IgD-negative memory B cell (primary cell): ENCODE measurements around the gene TOP1. TPM values are rescaled to one million over a fixed set of nuclear protein-coding genes. Genes with fewer than 3 reads are reported as not detected.
"Not testable (repeated sequence)": the region's sequence is repeated elsewhere in the genome, so short reads cannot be mapped to it uniquely, and the experiment has no call there.

Experiments used
- H3K27ac Mint-ChIP-seq, 3 donors: one replicate each; pipeline ENCODE4 v1.8.0; 2020 to 2022; ENCODE audit warnings: mild to moderate bottlenecking in 3 of 3, mixed read lengths in 3 of 3, moderate library complexity in 1 of 3
- H3K27me3 Mint-ChIP-seq: one replicate; pipeline ENCODE4 v1.8.0; 2021; ENCODE audit warnings: mixed read lengths
- H3K36me3 Mint-ChIP-seq: one replicate; pipeline ENCODE4 v1.8.0; 2020; ENCODE audit warnings: mild to moderate bottlenecking, mixed read lengths
- H3K4me1 Mint-ChIP-seq, 3 donors: one replicate each; pipeline ENCODE4 v1.8.0; 2020 to 2022; ENCODE audit warnings: mixed read lengths in 3 of 3, mild to moderate bottlenecking in 1 of 3
- H3K4me3 Mint-ChIP-seq, 4 donors: one replicate each; pipeline ENCODE4 v1.8.0; 2020 to 2022; ENCODE audit warnings: mild to moderate bottlenecking in 4 of 4, mixed read lengths in 4 of 4, moderate library complexity in 3 of 4
- H3K9me3 Mint-ChIP-seq, 3 donors: one replicate each; pipeline ENCODE4 v1.8.0; 2020 to 2021; ENCODE audit warnings: mixed read lengths in 3 of 3, mild to moderate bottlenecking in 1 of 3
- polyA plus RNA-seq: library from polyadenylated mRNA; unstranded; fragments of 300-500 nt; fragmentation: Illumina TruSeq; gene quantifications from one replicate; pipeline ENCODE4 v1.2.3, GENCODE V29; 2021

TOP1 gene
- polyA plus RNA-seq, 1 donor from 2014 or later, result 17.0 TPM

- no peaks in the 10 kb centered on the region for H3K27me3 Mint-ChIP-seq
- peaks cover 10% of the 10 kb centered on the region for H3K36me3 Mint-ChIP-seq
- H3K27ac Mint-ChIP-seq, result peak overlapping the region in 2 of 3 donors; percentile 3 to 78
- peak overlapping the region in 1 of 4 donors; percentile 1 for H3K4me3 Mint-ChIP-seq
- no peaks in the 10 kb centered on the region for H3K9me3 Mint-ChIP-seq
- H3K4me1 Mint-ChIP-seq, result peaks cover 0 to 9% (median 1%) of the 10 kb centered on the region in 3 donors
These were observed 66.7 kb downstream of the TOP1 start for GRCh38 chr20:41095110-41095969.

DNA sequence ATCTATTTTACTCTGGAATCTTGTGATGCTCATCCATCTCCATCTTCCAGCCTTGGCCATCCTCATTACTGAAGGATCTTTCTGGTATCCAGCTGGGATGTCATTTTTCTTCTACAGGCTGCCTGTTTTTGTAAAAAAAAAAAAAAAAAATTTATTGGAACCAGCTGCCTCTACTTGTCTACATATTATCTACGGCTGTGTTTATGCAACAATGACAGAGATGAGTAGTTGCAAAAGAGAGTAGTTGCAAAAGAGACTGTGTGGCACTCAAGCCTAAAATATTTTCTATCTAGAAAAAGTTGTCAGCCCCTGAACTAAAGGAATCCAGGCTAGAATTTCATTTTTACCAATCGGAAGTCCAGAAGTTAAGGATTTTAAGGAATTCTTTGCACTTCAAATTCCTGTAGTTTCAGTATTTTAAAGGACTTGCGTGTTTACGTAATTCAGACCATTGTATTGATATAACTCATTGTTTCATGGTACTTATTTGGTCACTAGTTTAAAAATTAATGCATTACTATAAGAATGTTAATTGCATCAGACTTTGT lies 70.2 kb downstream of the TOP1 start:
- Mint-ChIP-seq H3K36me3 (peaks cover 7% of the 10 kb centered on the region), H3K27me3 (no peaks in the 10 kb centered on the region), H3K9me3 (no peaks in the 10 kb centered on the region), H3K4me3 (no peak overlapping the region), H3K27ac (peak overlapping the region in 1 of 3 donors; percentile 28), H3K4me1 (peaks cover 0 to 9% (median 1%) of the 10 kb centered on the region in 3 donors)

DNA sequence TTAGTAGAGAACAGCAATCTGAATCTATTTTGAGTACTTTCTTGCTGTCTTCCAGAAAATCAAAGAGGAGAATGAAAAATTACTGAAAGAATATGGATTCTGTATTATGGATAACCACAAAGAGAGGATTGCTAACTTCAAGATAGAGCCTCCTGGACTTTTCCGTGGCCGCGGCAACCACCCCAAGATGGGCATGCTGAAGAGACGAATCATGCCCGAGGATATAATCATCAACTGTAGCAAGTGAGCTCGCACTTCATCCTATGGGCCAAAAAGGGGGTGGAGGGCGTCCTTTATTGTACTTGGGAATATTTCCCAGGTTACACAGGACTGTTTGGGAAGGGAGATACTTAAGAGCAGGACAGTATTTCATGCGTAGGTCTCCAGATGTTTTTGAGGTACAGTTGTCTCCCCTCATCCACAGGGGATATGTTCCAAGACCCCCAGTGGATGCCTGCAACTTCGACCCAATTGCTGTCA lies 71.4 kb downstream of the TOP1 start:
- Mint-ChIP-seq H3K9me3 (no peaks in the 10 kb centered on the region), H3K27me3 (no peaks in the 10 kb centered on the region), H3K4me3 (no peak overlapping the region), H3K27ac (no peak overlapping the region), H3K36me3 (peaks cover 7% of the 10 kb centered on the region), H3K4me1 (peaks cover 0 to 9% (median 1%) of the 10 kb centered on the region in 3 donors)

GRCh38 chr20:41101660-41102059 lies 73.0 kb downstream of the TOP1 start:
- no peaks in the 10 kb centered on the region for H3K9me3 Mint-ChIP-seq
- no peaks in the 10 kb centered on the region for H3K27me3 Mint-ChIP-seq
- H3K4me3 Mint-ChIP-seq, result no peak overlapping the region
- H3K27ac Mint-ChIP-seq, result no peak overlapping the region
- H3K36me3 Mint-ChIP-seq, result peaks cover 7% of the 10 kb centered on the region
- H3K4me1 Mint-ChIP-seq, result peaks cover 0 to 4% (median 1%) of the 10 kb centered on the region in 3 donors

DNA sequence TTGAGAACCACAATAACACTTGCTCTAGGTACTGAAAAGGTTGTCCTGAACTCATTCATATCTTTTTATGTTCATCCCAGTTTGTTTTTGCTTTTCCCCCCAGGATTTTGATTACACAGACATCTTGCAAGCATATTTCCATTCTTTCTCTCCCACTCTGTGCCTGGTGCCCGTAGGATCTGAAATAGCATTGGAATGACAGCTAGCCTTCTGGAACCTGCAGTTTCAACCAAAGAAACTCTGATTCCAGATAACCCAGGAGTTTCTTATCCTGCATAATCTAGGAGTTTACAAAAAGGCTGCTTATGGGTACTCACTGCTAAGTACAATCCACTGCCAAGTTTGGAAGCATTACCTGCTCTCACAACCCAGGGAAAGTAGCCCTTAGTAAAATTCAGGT lies 79.9 kb downstream of the TOP1 start:
- Mint-ChIP-seq H3K27ac (no peak overlapping the region), H3K4me1 (peaks cover 3 to 6% (median 4%) of the 10 kb centered on the region in 3 donors), H3K4me3 (no peak overlapping the region), H3K27me3 (no peaks in the 10 kb centered on the region), H3K36me3 (peaks cover 3% of the 10 kb centered on the region), H3K9me3 (no peaks in the 10 kb centered on the region)

DNA sequence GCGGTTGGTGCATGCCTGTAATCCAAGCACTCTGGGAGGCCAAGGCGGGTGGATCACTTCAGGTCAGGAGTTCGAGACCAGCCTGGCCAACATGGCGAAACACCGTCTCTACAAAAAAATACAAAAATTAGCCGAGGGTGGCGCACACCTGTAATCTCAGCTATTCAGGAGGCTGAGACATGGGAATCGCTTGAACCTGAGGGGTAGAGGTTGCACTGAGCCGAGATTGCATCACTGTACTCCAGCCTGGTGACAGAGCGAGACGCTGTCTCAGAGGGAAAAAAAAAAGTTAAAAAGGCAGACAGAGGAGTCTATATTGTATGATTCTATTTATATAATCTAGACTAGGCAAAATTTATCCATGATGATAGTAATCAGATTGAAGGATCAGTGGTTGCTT lies 81.4 kb downstream of the TOP1 start:
- Mint-ChIP-seq H3K36me3 (peaks cover 3% of the 10 kb centered on the region), H3K27me3 (no peaks in the 10 kb centered on the region), H3K9me3 (no peaks in the 10 kb centered on the region), H3K4me1 (peaks cover 3 to 6% (median 4%) of the 10 kb centered on the region in 3 donors), H3K4me3 (no peak overlapping the region), H3K27ac (no peak overlapping the region)

DNA sequence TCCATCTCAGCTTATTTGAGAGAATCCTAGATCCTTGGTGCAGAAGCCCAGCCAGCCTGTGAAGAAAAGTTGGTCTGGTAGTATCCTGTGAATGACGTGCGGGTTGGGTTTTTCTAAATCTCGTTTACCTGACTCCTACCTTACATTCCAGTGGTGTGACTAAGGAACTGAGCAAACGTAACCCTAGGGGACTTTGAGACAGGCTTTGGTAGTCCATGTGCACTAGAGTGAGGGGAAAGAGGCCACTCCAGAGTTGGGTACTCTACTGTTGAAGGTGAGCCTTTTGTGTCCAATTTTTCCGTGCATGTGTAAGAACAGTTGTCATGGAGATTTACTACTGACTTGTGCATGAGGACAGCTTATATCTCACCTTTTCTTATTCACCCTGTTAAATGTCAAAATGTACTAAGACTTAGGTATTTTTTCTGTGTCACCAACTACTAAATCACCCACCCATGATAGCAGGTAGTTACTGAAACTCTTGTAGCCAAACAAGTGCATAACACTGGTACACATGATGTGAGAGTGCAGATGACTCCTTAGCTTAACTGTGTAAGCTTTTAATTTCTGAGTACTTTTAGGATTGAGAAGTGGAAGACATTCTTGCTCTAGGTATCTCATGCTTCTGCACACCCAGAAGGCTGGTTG lies 82.4 kb downstream of the TOP1 start:
- H3K4me1 Mint-ChIP-seq, result peaks cover 3 to 6% (median 4%) of the 10 kb centered on the region in 3 donors
- no peak overlapping the region for H3K27ac Mint-ChIP-seq
- H3K9me3 Mint-ChIP-seq, result no peaks in the 10 kb centered on the region
- H3K27me3 Mint-ChIP-seq, result no peaks in the 10 kb centered on the region
- H3K36me3 Mint-ChIP-seq, result peaks cover 3% of the 10 kb centered on the region
- H3K4me3 Mint-ChIP-seq, result no peak overlapping the region

DNA sequence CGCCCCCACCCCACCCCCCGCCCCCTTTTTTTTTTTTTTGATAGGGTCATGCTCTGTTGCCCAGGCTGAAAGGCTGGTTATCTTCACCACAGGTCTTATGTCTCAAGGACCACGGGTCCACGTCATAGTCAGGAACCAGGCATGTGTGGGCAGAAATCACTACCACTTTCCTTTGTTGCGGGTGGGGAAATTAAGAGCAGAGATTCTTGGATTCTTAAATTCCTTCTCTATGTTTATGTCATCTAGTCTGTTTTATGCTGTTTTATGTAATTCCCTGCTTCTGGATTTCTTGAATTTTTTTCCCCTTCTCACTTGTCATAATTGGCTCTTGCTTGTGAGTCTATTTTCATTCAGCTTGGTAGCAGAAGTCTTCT lies 82.9 kb downstream of the TOP1 start:
- Mint-ChIP-seq H3K27me3 (no peaks in the 10 kb centered on the region), H3K4me3 (no peak overlapping the region), H3K9me3 (no peaks in the 10 kb centered on the region), H3K36me3 (peaks cover 3% of the 10 kb centered on the region), H3K4me1 (peaks cover 3 to 6% (median 4%) of the 10 kb centered on the region in 3 donors), H3K27ac (no peak overlapping the region)

- H3K4me1 Mint-ChIP-seq, result peaks cover 3 to 4% (median 3%) of the 10 kb centered on the region in 3 donors
- peaks cover 2% of the 10 kb centered on the region for H3K36me3 Mint-ChIP-seq
- no peaks in the 10 kb centered on the region for H3K9me3 Mint-ChIP-seq
- H3K27ac Mint-ChIP-seq, result no peak overlapping the region
- H3K4me3 Mint-ChIP-seq, result no peak overlapping the region
- no peaks in the 10 kb centered on the region for H3K27me3 Mint-ChIP-seq
These were observed 87.8 kb downstream of the TOP1 start for GRCh38 chr20:41116282-41116956.

- H3K27me3 Mint-ChIP-seq, H3K27ac Mint-ChIP-seq, H3K9me3 Mint-ChIP-seq, H3K4me3 Mint-ChIP-seq, H3K4me1 Mint-ChIP-seq, H3K36me3 Mint-ChIP-seq: not testable (repeated sequence)
These were observed 89.5 kb downstream of the TOP1 start for GRCh38 chr20:41118159-41118558.

- H3K9me3 Mint-ChIP-seq, result no peaks in the 10 kb centered on the region
- H3K27me3 Mint-ChIP-seq, result no peaks in the 10 kb centered on the region
- H3K4me3 Mint-ChIP-seq, result no peak overlapping the region
- H3K4me1 Mint-ChIP-seq, result no peaks in the 10 kb centered on the region
- peaks cover 7% of the 10 kb centered on the region for H3K36me3 Mint-ChIP-seq
- no peak overlapping the region for H3K27ac Mint-ChIP-seq
These were observed 90.0 kb downstream of the TOP1 start for GRCh38 chr20:41118632-41119031.

DNA sequence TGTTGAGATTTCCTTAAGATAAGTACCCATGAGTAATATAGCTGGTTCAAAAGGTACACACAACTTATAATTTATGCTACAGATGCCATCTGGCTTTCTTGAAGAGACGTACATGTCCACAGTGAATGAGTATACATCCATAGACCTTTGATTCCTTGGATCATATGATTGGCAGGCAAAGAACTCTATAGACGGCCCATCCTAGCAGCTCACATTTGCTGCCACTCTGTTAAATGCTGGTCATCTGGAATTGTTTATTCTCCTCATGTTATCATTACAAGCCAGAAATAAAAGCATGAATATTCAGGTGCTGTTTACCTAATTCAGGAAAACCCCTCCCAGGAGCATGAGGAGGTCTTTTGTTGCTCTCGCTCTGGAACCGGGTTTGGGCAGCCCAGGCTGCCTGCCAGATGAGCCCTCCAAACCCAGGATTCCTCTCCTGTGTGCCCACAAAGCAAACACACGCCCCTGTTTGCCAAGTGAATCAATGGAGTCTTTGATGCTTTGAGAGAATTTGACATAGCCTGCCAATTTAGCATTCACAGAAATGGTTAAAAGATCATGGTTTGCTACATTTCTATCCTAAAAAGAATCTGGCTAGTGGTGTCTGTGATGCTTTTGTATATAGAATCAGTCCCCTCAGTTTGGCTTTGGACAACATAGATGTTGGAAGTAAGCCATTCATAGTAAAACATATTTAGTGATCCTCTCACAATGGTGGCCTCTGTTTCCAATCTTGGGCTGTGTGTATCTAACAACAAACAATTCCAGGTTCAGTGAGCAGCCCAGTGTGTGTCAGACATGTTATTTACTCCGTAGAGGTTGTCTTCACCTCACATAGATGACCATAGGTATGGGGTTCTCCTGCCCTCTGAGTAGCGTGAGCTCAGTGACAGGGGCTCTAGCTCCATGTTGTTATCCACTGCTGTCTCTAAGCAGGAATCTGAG lies 91.3 kb downstream of the TOP1 start:
- no peaks in the 10 kb centered on the region for H3K27me3 Mint-ChIP-seq
- H3K27ac Mint-ChIP-seq, result peak overlapping the region in 1 of 3 donors; percentile 14
- H3K36me3 Mint-ChIP-seq, result peaks cover 7% of the 10 kb centered on the region
- no peak overlapping the region for H3K4me3 Mint-ChIP-seq
- no peaks in the 10 kb centered on the region for H3K9me3 Mint-ChIP-seq
- no peaks in the 10 kb centered on the region for H3K4me1 Mint-ChIP-seq

GRCh38 chr20:41121399-41121798 lies 92.8 kb downstream of the TOP1 start:
- no peak overlapping the region for H3K4me3 Mint-ChIP-seq
- no peaks in the 10 kb centered on the region for H3K4me1 Mint-ChIP-seq
- H3K27me3 Mint-ChIP-seq, result no peaks in the 10 kb centered on the region
- no peaks in the 10 kb centered on the region for H3K9me3 Mint-ChIP-seq
- H3K27ac Mint-ChIP-seq, result peak overlapping the region in 1 of 3 donors; percentile 48
- peaks cover 7% of the 10 kb centered on the region for H3K36me3 Mint-ChIP-seq

- Mint-ChIP-seq H3K36me3 (peaks cover 8% of the 10 kb centered on the region), H3K9me3 (no peaks in the 10 kb centered on the region), H3K4me1 (no peaks in the 10 kb centered on the region)
These were observed 95.0 kb downstream of the TOP1 start for GRCh38 chr20:41123631-41124030.

More at GRCh38 chr20:41123631-41124030, 95.0 kb downstream of the TOP1 start:
- H3K4me3 Mint-ChIP-seq, result no peak overlapping the region
- no peak overlapping the region for H3K27ac Mint-ChIP-seq
- no peaks in the 10 kb centered on the region for H3K27me3 Mint-ChIP-seq
